Erythroblast (primary cell): ENCODE results near the gene PDGFRB.

ENCODE experiments used
- GATA1 ChIP-seq: IDR thresholded peaks from 2 replicates; pipeline ENCODE4 v1.6.1; 2011; ENCODE audit warnings: low read depth, mild to moderate bottlenecking, control low read depth, low read length, moderate library complexity
- POLR2A ChIP-seq: IDR thresholded peaks from 2 replicates; pipeline ENCODE4 v1.6.1; 2011; ENCODE audit warnings: mild to moderate bottlenecking, low read length

GRCh38 chr5:150148117-150148927, 7.3 kb downstream of the PDGFRB start:
- TF ChIP-seq POLR2A (no peak), GATA1 (no peak)
